ENCODE results near the gene TYROBP.
A peak's percentile ranks its signal among the peaks of the same experiment; 100 is the strongest.

The TYROBP gene

DNA sequence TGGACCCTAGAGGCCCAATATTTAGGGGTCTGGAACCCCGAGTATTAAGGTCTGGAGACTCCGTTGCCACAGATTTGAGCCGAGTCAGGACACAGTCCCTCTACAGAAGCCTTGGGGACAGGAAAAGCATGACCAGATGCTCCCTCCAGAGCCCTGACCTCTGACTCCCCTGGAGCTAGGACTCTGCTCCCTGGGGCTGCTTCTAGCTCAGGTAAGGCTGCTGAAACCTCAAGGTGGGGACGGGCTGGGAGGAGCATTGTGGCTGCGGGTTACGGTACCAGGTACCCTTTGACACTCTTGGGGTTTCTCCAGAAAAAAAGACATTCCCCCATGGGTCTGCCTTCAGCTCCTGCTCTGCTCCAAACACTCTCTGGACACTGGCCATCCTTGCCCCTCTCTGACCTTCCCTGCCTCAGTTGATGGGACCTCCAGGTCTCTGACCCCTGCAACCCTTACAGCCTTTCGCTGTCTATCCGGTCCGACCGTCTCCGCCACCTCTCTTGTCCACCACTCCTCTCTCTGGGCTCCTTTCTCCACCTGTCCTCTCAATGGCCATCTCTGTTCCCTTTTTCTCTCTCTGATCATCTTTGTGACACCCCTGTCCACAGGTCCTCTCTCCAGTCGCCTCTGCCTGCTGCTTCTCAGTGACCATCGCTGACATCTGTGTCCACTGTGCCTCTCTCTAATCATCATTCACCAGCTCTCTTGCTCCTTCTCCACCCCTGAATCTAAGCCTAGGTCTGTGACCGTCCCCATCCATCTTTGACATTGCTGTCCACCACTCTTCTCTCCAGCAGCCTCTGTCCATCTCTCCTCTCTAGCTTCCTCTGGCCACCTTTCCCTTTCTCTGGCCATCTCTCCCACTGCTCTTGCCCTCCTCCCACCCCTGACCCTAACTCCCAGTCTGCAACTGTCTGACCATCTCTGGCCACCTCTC, 29.5 kb upstream of the TYROBP start:
- H3K36me3 Mint-ChIP-seq: no peaks in the 10 kb centered on the region
- no peaks in the 10 kb centered on the region for H3K9me3 Mint-ChIP-seq
- peak overlapping the region; percentile 64 for H3K27ac Mint-ChIP-seq
- peak overlapping the region; percentile 89 for H3K4me3 Mint-ChIP-seq
- DNase-seq (ENCODE audit: low spot score in 2 of 2) (no peak), ATAC-seq (peak; percentile 1)
- peaks cover 36% of the 10 kb centered on the region for H3K4me1 Mint-ChIP-seq

DNA sequence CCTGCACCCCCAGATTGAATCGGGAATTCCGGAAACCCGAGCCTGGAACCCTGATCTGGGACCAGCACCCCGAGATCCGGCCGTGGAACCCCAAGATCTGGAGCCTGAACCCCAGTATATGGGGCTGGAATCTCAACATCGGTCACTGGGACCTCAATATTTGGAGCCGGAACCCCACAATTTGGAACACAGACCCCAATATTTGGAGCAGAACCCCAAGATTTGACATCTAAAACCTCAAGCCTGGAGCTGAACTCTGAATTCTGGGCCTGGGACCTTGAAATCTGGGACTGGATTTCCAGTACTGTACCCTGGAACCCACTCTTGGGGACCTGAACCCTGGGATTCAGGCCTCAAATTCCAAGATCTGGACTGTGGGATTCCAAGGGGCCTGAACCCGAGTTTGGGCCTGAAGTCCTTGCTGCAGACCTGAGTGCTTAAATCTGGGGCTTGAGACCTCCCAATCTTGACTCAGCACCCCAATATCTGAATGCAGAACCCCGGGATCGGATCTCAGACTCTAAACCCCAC, 28.7 kb upstream of the TYROBP start:
- no peak for ATAC-seq

DNA sequence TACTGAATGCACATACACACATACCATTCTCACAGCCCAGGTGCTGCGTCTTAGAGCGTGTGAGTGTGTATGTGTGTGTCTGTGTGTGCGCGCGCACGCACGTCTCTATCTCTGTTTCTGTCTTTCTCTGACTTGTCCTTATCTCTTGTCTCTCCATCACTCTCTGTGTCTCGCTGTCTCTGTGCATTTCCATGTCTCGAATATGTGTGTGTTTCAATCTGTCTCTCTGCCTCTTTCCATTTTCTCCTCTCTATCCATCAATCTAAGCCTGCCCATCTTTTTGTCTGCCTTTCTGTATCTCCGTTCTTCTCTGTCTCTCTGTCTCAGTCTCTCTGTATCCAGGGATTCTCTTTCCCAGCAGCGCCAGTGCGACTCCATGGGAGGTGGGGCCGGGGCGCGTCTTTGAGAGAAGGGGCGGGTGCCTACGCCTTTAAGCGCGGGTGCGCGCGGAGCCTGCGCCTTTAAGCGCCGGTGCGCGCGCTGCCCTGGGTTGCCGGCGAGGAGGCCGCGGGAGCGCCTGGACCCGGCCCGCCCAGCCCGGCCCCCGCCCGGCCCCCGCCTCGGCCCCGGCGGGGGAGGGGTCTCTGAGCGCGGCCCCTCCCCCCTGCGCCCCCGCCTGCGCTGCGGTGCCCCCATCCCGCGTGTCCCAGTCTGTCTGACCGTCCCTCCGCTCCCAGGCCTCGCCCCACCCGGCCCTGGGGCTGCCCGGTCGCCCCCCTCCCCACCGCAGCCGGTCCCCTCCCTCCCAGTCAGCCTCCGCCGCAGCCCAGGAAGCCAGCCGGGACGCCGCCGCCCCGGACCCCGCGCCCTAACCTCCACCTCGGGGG, 28.0 kb upstream of the TYROBP start, which contains the start of gene LRFN3:
Gene LRFN3, plus strand, starts transcription at position 464 of the 827 bp plus-strand sequence. CDS start 3,052 bp downstream, outside the sequence.
- Mint-ChIP-seq H3K4me1 (peaks cover 45% of the 10 kb centered on the region), H3K9me3 (no peaks in the 10 kb centered on the region), H3K36me3 (no peaks in the 10 kb centered on the region), H3K4me3 (peak within 1 kb of the TSS; percentile 89), H3K27ac (peak within 1 kb of the TSS; percentile 94)
- ATAC-seq (peak; percentile 41), DNase-seq (ENCODE audit: low spot score in 2 of 2) (peak; percentile 46 to 79)

More for the DNA sequence above, 28.7 kb upstream of the TYROBP start:
- Mint-ChIP-seq H3K4me3 (peak overlapping the region; percentile 89), H3K9me3 (no peaks in the 10 kb centered on the region), H3K27ac (no peak overlapping the region), H3K4me1 (peaks cover 40% of the 10 kb centered on the region), H3K36me3 (no peaks in the 10 kb centered on the region)
- no peak for DNase-seq (ENCODE audit: low spot score in 2 of 2)

DNA sequence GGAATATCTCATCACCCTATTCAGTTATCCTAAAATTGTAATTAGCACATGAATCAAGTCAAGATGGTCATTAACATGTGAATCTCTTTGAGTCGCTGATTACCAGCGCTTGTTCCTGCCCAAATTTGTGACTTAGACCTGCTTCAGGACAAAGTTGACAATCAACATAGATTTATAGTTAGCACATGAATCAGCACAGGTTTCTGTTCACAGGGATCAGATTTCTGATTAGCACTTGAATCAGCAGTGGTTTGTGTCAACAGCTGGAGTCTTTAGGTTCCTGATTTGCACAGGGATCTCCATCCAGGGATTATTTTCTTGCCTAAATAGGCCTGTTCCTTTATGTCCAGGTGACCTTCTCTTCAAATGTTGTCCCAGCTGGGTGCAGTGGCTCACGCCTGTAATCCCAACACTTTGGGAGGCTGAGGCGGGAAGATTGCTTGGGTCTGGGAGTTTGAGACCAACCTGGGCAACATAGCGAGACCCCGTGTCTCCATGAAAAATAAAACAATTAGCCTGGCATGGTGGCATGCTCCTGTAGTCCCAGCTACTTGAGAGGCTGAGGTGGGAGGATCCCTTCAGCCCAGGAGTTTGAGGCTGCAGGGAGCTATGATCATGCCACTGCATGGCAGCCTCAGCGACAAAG, 24.3 kb upstream of the TYROBP start:
- H3K27ac Mint-ChIP-seq: no peak overlapping the region
- DNase-seq (ENCODE audit: low spot score in 2 of 2) (no peak), ATAC-seq (no peak)
- H3K36me3 Mint-ChIP-seq: no peaks in the 10 kb centered on the region
- peaks cover 42% of the 10 kb centered on the region for H3K4me1 Mint-ChIP-seq
- no peaks in the 10 kb centered on the region for H3K9me3 Mint-ChIP-seq
- H3K4me3 Mint-ChIP-seq: no peak overlapping the region

DNA sequence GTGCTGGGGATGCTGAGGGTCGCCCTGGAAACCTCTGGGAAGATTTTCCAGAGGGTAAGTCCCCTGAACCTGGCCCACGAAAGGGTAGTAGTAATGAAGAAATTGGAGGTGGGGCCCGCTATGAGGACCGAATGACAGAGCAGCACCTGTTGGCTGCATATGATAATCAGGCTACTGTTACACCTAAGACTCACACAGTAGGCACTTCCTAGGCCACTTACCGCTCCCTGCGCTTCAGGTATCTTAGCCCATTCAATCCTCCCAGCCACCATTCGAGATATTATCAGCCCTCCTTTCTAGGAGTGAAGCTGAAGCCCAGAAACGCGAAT, 23.7 kb upstream of the TYROBP start:
- DNase-seq (ENCODE audit: low spot score in 2 of 2): no peak
- Mint-ChIP-seq H3K36me3 (no peaks in the 10 kb centered on the region), H3K9me3 (no peaks in the 10 kb centered on the region), H3K27ac (no peak overlapping the region), H3K4me3 (peak overlapping the region; percentile 58), H3K4me1 (peaks cover 43% of the 10 kb centered on the region)
- peak; percentile 2 for ATAC-seq

DNA sequence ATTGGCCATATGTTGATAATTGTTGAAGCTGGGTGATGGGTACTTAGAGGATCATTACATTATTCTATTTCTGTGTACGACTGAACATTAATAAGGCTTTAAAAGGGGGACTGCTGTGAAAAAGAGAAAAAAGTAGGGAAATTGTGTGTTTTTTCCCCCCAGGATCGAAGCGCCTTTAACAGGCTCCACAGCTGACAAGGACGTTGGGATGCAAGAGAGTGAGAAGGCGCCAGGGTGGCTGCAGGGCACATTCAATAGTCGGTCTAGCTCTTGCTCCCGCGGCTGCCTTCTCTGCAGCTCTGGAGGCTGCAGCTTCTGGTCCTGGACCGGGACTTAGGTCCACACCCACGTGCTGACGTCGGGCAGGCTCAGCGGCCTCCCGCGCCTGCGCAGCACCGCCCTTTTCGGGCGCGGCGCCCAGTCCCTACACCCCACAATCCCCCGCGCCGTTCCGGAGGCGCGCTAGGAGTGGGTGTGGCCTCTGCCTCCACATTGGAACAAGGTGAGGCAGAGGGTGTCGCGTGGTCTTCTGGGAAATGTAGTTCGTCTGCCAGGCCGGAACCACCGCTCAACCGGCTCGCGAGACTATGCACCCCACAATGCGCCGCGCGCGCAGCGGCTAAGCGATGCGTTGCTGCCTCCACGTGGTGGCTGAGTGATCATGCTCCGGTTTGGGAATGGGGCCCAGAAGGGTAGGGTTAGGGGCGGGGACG, 23.2 kb upstream of the TYROBP start:
- ATAC-seq (peak; percentile 98), DNase-seq (ENCODE audit: low spot score in 2 of 2) (peak; percentile 97 to 99)
- H3K4me1 Mint-ChIP-seq: peaks cover 47% of the 10 kb centered on the region
- no peaks in the 10 kb centered on the region for H3K36me3 Mint-ChIP-seq
- peak overlapping the region; percentile 1 for H3K27ac Mint-ChIP-seq
- H3K9me3 Mint-ChIP-seq: no peaks in the 10 kb centered on the region
- peak overlapping the region; percentile 58 for H3K4me3 Mint-ChIP-seq

DNA sequence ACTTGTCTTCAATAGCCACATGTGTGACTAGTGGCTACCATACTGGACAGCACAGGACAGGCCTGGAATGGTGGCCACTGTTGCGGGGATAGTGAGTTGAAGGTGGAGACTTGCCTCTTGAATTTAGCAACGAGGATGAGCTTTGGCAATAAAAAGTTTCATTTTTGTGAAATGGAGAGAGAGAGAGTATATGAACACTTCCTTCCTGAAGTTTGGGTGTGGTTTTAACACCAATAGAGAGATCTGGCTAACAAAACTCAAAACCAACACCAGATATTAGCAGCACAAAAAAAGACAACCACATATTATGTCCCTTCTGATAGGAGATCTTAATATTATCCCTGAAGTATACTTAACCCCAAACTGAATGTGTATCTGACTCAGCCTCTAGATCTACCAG, 21.8 kb upstream of the TYROBP start:
- Mint-ChIP-seq H3K27ac (peak overlapping the region; percentile 92), H3K4me3 (peak overlapping the region; percentile 61), H3K4me1 (peaks cover 36% of the 10 kb centered on the region), H3K36me3 (no peaks in the 10 kb centered on the region), H3K9me3 (peaks cover 11% of the 10 kb centered on the region)
- DNase-seq (ENCODE audit: low spot score in 2 of 2): no peak
- peak; percentile 4 for ATAC-seq

DNA sequence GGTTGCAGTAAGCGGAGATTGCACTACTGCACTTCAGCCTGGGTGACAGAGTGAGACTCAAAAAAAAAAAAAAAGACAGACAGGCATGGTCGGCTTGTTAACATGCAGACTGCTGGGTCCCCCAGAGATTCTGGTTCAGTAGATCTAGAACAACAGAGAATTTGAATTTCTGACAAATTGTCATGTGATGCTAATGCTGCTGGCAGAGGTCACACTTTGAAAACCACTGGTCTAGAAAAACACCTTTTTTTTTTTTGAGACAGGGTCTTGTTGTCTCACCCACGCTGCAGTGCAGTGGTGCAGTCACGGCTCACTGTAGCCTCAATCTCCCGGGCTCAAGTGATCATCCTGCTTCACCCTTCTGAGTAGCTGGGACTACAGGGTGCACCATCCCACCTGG, 20.4 kb upstream of the TYROBP start:
- Mint-ChIP-seq H3K4me1 (peaks cover 36% of the 10 kb centered on the region), H3K4me3 (no peak overlapping the region), H3K36me3 (no peaks in the 10 kb centered on the region), H3K9me3 (peaks cover 11% of the 10 kb centered on the region), H3K27ac (no peak overlapping the region)
- DNase-seq (ENCODE audit: low spot score in 2 of 2) (no peak), ATAC-seq (no peak)

DNA sequence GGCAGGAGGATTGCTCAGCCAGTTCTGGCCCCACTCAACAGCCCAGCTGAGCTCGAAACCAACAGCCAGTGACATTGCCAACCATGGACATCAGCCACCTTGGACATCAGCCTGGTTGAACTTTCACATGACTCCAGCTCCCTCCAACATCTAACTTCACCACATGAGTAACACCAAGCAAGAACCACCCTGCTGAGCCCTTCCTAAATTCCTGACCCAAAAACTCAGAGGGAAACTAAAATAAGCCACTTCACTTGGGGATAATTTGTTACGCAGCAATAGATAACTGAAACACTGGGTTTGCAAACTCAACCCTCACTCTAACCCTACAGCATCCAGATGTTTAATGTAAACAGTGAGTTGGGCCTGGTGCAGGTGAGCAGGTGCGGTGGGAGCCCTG, 17.4 kb upstream of the TYROBP start:
- DNase-seq (ENCODE audit: low spot score in 2 of 2) (no peak), ATAC-seq (no peak)
- no peaks in the 10 kb centered on the region for H3K36me3 Mint-ChIP-seq
- H3K9me3 Mint-ChIP-seq: peaks cover 11% of the 10 kb centered on the region
- H3K4me1 Mint-ChIP-seq: peaks cover 22% of the 10 kb centered on the region
- H3K27ac Mint-ChIP-seq: peak overlapping the region; percentile 61
- H3K4me3 Mint-ChIP-seq: no peak overlapping the region

DNA sequence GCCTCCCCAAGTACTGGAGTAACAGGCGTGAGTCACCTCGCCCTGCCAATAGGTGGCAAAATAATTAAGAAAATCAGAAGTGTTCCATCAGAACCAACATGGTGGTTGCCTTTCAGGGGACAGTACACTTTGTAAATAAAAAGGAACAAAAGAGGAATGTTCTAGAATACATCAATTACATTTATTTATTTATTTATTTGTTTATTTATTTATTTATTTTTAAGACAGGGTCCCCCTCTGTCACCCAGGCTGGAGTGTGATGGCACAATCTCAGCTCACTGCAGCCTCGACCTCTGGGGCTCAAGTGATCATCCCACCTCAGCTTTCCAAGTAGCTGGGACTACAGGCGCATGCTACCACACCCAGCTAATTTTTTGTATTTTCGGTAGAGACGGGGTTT, 12.9 kb upstream of the TYROBP start:
- ATAC-seq: no peak

DNA sequence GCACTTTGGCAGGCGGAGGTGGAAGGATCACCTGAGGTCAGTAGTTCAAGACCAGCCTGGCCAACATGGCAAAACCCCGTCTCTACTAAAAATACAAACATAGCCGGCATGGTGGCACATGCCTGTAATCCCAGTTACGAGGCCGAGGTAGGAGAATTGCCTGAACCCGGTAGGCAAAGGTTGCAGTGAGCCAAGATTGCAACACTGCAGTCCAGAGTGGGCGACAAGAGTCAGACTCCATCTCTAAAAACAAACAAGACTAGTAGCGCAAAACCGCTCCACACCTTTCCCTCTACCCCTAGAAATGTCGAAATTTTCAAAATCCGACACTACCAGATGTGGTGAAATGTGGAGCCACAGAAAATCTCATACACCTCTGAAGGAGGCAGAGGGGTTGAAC, 11.2 kb upstream of the TYROBP start:
- H3K36me3 Mint-ChIP-seq: no peaks in the 10 kb centered on the region
- DNase-seq (ENCODE audit: low spot score in 2 of 2) (no peak), ATAC-seq (no peak)
- H3K27ac Mint-ChIP-seq: no peak overlapping the region
- no peak overlapping the region for H3K4me3 Mint-ChIP-seq
- H3K9me3 Mint-ChIP-seq: no peaks in the 10 kb centered on the region
- H3K4me1 Mint-ChIP-seq: peaks cover 7% of the 10 kb centered on the region

More for the DNA sequence above, 12.9 kb upstream of the TYROBP start:
- Mint-ChIP-seq H3K4me3 (no peak overlapping the region), H3K36me3 (no peaks in the 10 kb centered on the region), H3K4me1 (no peaks in the 10 kb centered on the region), H3K27ac (no peak overlapping the region), H3K9me3 (peaks cover 8% of the 10 kb centered on the region)
- DNase-seq (ENCODE audit: low spot score in 2 of 2): no peak

DNA sequence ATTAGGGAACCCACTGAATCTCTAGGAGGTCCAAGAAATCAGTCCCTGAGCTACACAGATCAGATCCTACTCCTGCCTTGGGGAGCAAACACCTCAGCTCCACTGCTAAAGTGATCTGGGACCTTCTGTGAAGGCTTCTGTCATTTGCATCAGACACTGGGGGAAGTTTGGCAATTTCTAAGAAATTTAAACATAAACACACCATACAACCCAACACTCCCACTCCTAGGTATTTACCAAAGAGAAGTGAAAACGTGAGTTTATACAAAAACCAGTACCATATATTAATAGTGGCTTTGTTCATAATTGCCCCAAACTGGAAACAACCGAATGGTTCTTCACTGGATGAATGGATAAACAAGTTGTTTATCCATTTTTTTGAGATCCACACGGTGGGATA, 7.3 kb upstream of the TYROBP start:
- H3K36me3 Mint-ChIP-seq: no peaks in the 10 kb centered on the region
- no peaks in the 10 kb centered on the region for H3K9me3 Mint-ChIP-seq
- ATAC-seq: peak; percentile 39

DNA sequence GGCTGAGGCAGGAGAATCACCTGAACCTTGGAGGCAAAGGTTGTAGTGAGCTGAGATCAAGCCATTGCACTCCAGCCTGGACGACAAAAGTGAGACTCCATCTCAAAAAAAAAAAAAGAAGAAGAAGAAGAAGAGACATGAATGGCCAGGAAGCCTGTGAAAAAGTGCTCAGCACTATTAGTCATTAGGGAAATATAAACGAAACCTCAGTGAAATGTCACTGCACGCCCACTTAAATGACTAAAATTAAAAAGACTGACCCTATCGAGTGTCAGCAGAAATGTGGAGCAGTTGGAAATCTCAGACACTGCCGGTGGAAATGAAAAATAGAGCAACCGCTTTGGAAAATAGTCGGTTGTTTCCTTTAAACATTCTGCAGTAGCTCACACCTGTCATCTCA, 5.5 kb upstream of the TYROBP start:
- ATAC-seq (peak; percentile 70), DNase-seq (ENCODE audit: low spot score in 2 of 2) (no peak)
- Mint-ChIP-seq H3K4me1 (peaks cover 34% of the 10 kb centered on the region), H3K4me3 (peak overlapping the region; percentile 34), H3K9me3 (no peaks in the 10 kb centered on the region), H3K27ac (peak overlapping the region; percentile 43), H3K36me3 (no peaks in the 10 kb centered on the region)

More for the DNA sequence above, 7.3 kb upstream of the TYROBP start:
- peaks cover 23% of the 10 kb centered on the region for H3K4me1 Mint-ChIP-seq
- no peak for DNase-seq (ENCODE audit: low spot score in 2 of 2)
- H3K27ac Mint-ChIP-seq: peak overlapping the region; percentile 26
- H3K4me3 Mint-ChIP-seq: no peak overlapping the region

DNA sequence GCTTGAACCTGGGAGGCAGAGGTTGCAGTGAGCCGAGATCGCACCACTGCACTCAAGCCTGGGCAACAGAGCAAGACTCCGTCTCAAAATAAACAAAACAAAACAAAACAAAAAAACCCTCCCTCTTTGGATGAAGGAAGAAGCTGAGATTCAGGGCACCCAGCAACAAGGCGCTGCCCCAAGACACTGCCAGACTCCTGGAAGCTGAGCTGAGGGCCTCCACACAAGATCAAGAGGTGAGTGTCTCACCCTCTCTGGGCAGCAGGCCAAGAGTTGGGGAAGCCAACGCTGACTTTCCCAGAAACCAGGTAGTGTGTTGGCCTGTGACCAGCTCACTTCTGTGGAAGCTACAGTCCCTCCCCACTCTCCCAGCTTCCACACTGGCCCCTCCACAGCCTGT, 3.7 kb upstream of the TYROBP start:
- no peaks in the 10 kb centered on the region for H3K36me3 Mint-ChIP-seq
- peaks cover 44% of the 10 kb centered on the region for H3K4me1 Mint-ChIP-seq
- no peak overlapping the region for H3K4me3 Mint-ChIP-seq
- peak overlapping the region; percentile 52 for H3K27ac Mint-ChIP-seq
- ATAC-seq (peak; percentile 43), DNase-seq (ENCODE audit: low spot score in 2 of 2) (no peak)
- no peaks in the 10 kb centered on the region for H3K9me3 Mint-ChIP-seq

Measured in stimulated activated effector memory CD8-positive, alpha-beta T cell treated with anti-CD3 and anti-CD28 coated beads, Interleukin-12 subunit alpha, Interleukin-12 subunit beta, amount 100 ng/mL, for 72 hours (primary cell).